Caco-2 (cell line): ENCODE measurements around the gene AGMO. TPM values are rescaled to one million over a fixed set of nuclear protein-coding genes. Genes with fewer than 3 reads are reported as not detected.

Experiments
- BruUV-seq: library from RNA; stranded (reverse); fragments of 400-500 nt; replicated peaks from 2 replicates; lab custom pipeline; 2021; lab: Mats Ljungman, UMichigan
- CTCF ChIA-PET: fragments of 300-600 bp; sonication (Branson Sonifier 250); formaldehyde crosslinking; loops from one replicate; lab custom pipeline; 2022; ENCODE audit warnings: antibody characterized with exemption; lab: Charles Lee
- POLR2A ChIA-PET: fragments of 300-600 bp; sonication (Branson Sonifier 250); formaldehyde crosslinking; loops from one replicate; lab custom pipeline; 2022; ENCODE audit warnings: antibody characterized with exemption; lab: Charles Lee
- DNase-seq, 2 experiments: peaks; one replicate each; pipeline versions ENCODE4 v3.0.0 to v3.0.0-alpha.2; 2020 to 2022
- H3K27me3 ChIP-seq: replicated peaks from 2 replicates; pipeline ENCODE4 v1.6.0; 2011; ENCODE audit warnings: low read length; ENCODE audit not compliant: control insufficient read depth, insufficient read depth
- H3K36me3 ChIP-seq: 2 replicates; pipeline ENCODE4 v1.5.1; 2011; ENCODE audit warnings: low read length; ENCODE audit not compliant: control insufficient read depth, insufficient read depth
- H3K4me1 ChIP-seq: fragments of 250-450 bp; sonication (Bioruptor Pico); 2 replicates; pipeline ENCODE4 v1.5.1; 2020; ENCODE audit warnings: mild to moderate bottlenecking
- H3K4me3 ChIP-seq: 2 replicates; pipeline ENCODE4 v1.5.1; 2011; ENCODE audit warnings: low read depth, mild to moderate bottlenecking, control low read depth, low read length
- H3K9me3 ChIP-seq: fragments of 250-450 bp; sonication (Bioruptor Pico); 2 replicates; pipeline ENCODE4 v1.5.1; 2020; ENCODE audit warnings: mild to moderate bottlenecking, moderate library complexity
- H3K27ac Mint-ChIP-seq: one replicate; pipeline ENCODE4 v1.8.0; 2022; ENCODE audit warnings: mixed read lengths; ENCODE audit not compliant: unreplicated experiment
- H3K27me3 Mint-ChIP-seq: one replicate; pipeline ENCODE4 v1.8.0; 2022; ENCODE audit warnings: mixed read lengths; ENCODE audit not compliant: insufficient read depth, unreplicated experiment
- H3K36me3 Mint-ChIP-seq: one replicate; pipeline ENCODE4 v1.8.0; 2022; ENCODE audit warnings: mild to moderate bottlenecking, mixed read lengths; ENCODE audit not compliant: insufficient read depth, unreplicated experiment
- H3K4me1 Mint-ChIP-seq: one replicate; pipeline ENCODE4 v1.8.0; 2022; ENCODE audit warnings: low read depth, mixed read lengths; ENCODE audit not compliant: unreplicated experiment
- H3K4me3 Mint-ChIP-seq: one replicate; pipeline ENCODE4 v1.8.0; 2022; ENCODE audit warnings: mild to moderate bottlenecking, moderate library complexity, mixed read lengths; ENCODE audit not compliant: unreplicated experiment
- H3K9me3 Mint-ChIP-seq: one replicate; pipeline ENCODE4 v1.8.0; 2022; ENCODE audit warnings: mixed read lengths; ENCODE audit not compliant: unreplicated experiment
- intact Hi-C: fragments of 100-400 bp; cut with micrococcal nuclease; formaldehyde crosslinking; loops from one replicate; pipeline ENCODE4 v1.10.0; 2022; ENCODE audit not compliant: unreplicated experiment
- total RNA-seq: library from RNA; stranded (reverse); gene quantifications from 2 replicates; pipeline ENCODE4 v1.2.3, GENCODE V29; 2022
- TF ChIP-seq, protein P1 (sequence below), 2 experiments: fragments of 200-600 bp in 1 of 2; IDR thresholded peaks; 1 replicate in 1 of 2; 2 replicates in 1 of 2; pipeline versions ENCODE4 v1.5.1 to v1.8.0; 2011 to 2022; ENCODE audit warnings: antibody characterized with exemption in 1 of 2, control low read depth in 1 of 2, inconsistent platforms in 1 of 2, low read depth in 1 of 2, low read length in 1 of 2, mild to moderate bottlenecking in 1 of 2, moderate library complexity in 1 of 2; ENCODE audit not compliant: insufficient read depth in 1 of 2, severe bottlenecking in 1 of 2, unreplicated experiment in 1 of 2

The AGMO gene
- total RNA-seq, 1 experiment from 2014 or later = 0.16 TPM

DNA sequence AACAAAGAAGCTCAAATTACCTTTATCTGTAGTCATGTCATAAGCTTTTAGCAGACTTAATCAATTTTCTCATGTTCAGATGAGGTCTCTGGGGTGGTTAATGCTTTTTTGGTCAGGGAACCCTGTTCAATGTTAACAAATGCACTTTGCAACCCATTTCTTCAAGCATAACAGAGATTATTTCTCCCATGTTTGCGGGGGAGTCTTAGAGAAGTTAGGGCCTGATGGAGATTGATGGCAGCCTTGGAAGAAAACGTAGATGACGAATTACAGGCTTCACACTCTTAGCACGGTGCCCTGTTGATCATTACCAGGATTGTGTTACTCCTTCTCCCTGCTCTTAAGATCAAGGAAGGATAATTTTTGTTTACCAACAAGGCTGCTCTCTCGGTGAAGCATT, 76.4 kb downstream of the AGMO start:
- H3K27me3 Mint-ChIP-seq = peaks cover 10% of the 10 kb centered on the region
- DNase-seq = no peak
- no peaks in the 10 kb centered on the region for H3K36me3 Mint-ChIP-seq
- no peak overlapping the region for H3K27ac Mint-ChIP-seq
- TF ChIP-seq, protein P1, sequence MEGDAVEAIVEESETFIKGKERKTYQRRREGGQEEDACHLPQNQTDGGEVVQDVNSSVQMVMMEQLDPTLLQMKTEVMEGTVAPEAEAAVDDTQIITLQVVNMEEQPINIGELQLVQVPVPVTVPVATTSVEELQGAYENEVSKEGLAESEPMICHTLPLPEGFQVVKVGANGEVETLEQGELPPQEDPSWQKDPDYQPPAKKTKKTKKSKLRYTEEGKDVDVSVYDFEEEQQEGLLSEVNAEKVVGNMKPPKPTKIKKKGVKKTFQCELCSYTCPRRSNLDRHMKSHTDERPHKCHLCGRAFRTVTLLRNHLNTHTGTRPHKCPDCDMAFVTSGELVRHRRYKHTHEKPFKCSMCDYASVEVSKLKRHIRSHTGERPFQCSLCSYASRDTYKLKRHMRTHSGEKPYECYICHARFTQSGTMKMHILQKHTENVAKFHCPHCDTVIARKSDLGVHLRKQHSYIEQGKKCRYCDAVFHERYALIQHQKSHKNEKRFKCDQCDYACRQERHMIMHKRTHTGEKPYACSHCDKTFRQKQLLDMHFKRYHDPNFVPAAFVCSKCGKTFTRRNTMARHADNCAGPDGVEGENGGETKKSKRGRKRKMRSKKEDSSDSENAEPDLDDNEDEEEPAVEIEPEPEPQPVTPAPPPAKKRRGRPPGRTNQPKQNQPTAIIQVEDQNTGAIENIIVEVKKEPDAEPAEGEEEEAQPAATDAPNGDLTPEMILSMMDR (IDR thresholded peaks at IDR 0.05; ENCODE audit: insufficient read depth in 1 of 2, low read depth in 1 of 2, low read length in 1 of 2, severe bottlenecking in 1 of 2, unreplicated experiment in 1 of 2) = no peak
- CTCF ChIA-PET = no interaction called here
- no peaks in the 10 kb centered on the region for H3K36me3 ChIP-seq
- POLR2A ChIA-PET = no interaction called here
- intact Hi-C loops = no loop called here
- no peaks in the 10 kb centered on the region for H3K9me3 Mint-ChIP-seq
- H3K4me1 ChIP-seq = no peaks in the 10 kb centered on the region
- H3K4me3 ChIP-seq = no peak overlapping the region
- no peak overlapping the region for H3K4me3 Mint-ChIP-seq
- no peaks in the 10 kb centered on the region for H3K9me3 ChIP-seq
- no peaks in the 10 kb centered on the region for H3K4me1 Mint-ChIP-seq
- BruUV-seq = no TSS peak
- H3K27me3 ChIP-seq = no peaks in the 10 kb centered on the region

DNA sequence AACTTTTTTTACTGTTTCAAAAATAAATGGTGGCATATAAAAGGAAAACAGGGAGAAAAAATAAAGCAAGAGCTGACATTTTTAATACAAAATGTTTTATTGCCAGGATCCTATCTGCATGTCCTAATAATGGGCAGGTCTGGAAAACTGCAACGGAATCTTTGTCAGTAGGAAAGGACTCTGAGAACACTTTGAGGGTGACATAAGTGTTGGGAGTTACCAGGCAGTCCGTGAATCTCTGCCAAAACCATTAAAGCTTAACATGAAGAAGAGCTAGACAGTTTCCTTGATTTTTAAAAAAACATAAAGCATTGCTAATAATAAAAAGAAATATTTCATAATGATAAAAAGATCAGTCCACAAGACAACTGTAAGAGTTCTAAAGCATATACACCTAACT, 80.7 kb downstream of the AGMO start:
- H3K4me1 ChIP-seq = no peaks in the 10 kb centered on the region
- no peaks in the 10 kb centered on the region for H3K27me3 ChIP-seq
- DNase-seq = no peak
- H3K36me3 Mint-ChIP-seq = no peaks in the 10 kb centered on the region
- intact Hi-C loops = no loop called here
- no peaks in the 10 kb centered on the region for H3K36me3 ChIP-seq
- TF ChIP-seq, protein P1 (IDR thresholded peaks at IDR 0.05; ENCODE audit: insufficient read depth in 1 of 2, low read depth in 1 of 2, low read length in 1 of 2, severe bottlenecking in 1 of 2, unreplicated experiment in 1 of 2) = no peak
- POLR2A ChIA-PET = no interaction called here
- no TSS peak for BruUV-seq
- H3K9me3 ChIP-seq = no peaks in the 10 kb centered on the region
- no peak overlapping the region for H3K4me3 Mint-ChIP-seq
- CTCF ChIA-PET = no interaction called here
- no peak overlapping the region for H3K4me3 ChIP-seq
- no peak overlapping the region for H3K27ac Mint-ChIP-seq
- H3K27me3 Mint-ChIP-seq = peaks cover 14% of the 10 kb centered on the region
- no peaks in the 10 kb centered on the region for H3K4me1 Mint-ChIP-seq
- H3K9me3 Mint-ChIP-seq = no peaks in the 10 kb centered on the region

GRCh38 chr7:15478401-15478800, 83.4 kb downstream of the AGMO start:
- Histone ChIP-seq H3K4me3 (no peak overlapping the region), H3K4me1 (no peaks in the 10 kb centered on the region), H3K9me3 (no peaks in the 10 kb centered on the region), H3K36me3 (no peaks in the 10 kb centered on the region), H3K27me3 (no peaks in the 10 kb centered on the region)
- BruUV-seq = no TSS peak
- TF ChIP-seq, protein P1 (IDR thresholded peaks at IDR 0.05; ENCODE audit: insufficient read depth in 1 of 2, low read depth in 1 of 2, low read length in 1 of 2, severe bottlenecking in 1 of 2, unreplicated experiment in 1 of 2) = no peak
- H3K9me3 Mint-ChIP-seq = no peaks in the 10 kb centered on the region
- DNase-seq = no peak
- no peak overlapping the region for H3K4me3 Mint-ChIP-seq
- peaks cover 13% of the 10 kb centered on the region for H3K27me3 Mint-ChIP-seq
- CTCF ChIA-PET = no interaction called here
- intact Hi-C loops = no loop called here
- H3K27ac Mint-ChIP-seq = no peak overlapping the region
- no peaks in the 10 kb centered on the region for H3K4me1 Mint-ChIP-seq
- no peaks in the 10 kb centered on the region for H3K36me3 Mint-ChIP-seq
- POLR2A ChIA-PET = no interaction called here
